ENCODE measurements around the gene CLDND2. TPM values are rescaled to one million over a fixed set of nuclear protein-coding genes. Genes with fewer than 3 reads are reported as not detected.

CLDND2 gene
- total and polyA plus RNA-seq, 4 donors, result 5.9 to 7.9 (median 7.6) TPM; not detected in 1

- peaks cover 21% of the 10 kb centered on the region for H3K4me1 ChIP-seq (ENCODE audit: control insufficient read depth, insufficient read depth, low read length)
- H3K27me3 ChIP-seq (ENCODE audit: control insufficient read depth, insufficient read depth, low read length), result peaks cover 8% of the 10 kb centered on the region
- H3K4me3 ChIP-seq (ENCODE audit: low read depth, low read length), result no peak overlapping the region
- no peaks in the 10 kb centered on the region for H3K9me3 ChIP-seq (ENCODE audit: control insufficient read depth, insufficient read depth, low read length)
- peaks cover 8% of the 10 kb centered on the region for H3K36me3 ChIP-seq (ENCODE audit: control insufficient read depth, insufficient read depth, low read length)
- WGBS (ENCODE audit: insufficient coverage), result 92% methylated on average over 10 of the region's 13 CpGs
- no peak for DNase-seq (ENCODE audit: low read depth in 4 of 6, low spot score in 6 of 6)
- no peak overlapping the region for H3K27ac ChIP-seq (ENCODE audit: low read depth, low read length)
Measured at GRCh38 chr19:51337141-51337860, 31.5 kb downstream of the CLDND2 start.

- H3K27me3 ChIP-seq (ENCODE audit: control insufficient read depth, insufficient read depth, low read length), result no peaks in the 10 kb centered on the region
- 77% methylated on average over 11 of the region's 13 CpGs for WGBS (ENCODE audit: insufficient coverage)
- no peak overlapping the region for H3K4me3 ChIP-seq (ENCODE audit: low read depth, low read length)
- H3K27ac ChIP-seq (ENCODE audit: low read depth, low read length), result no peak overlapping the region
- no peaks in the 10 kb centered on the region for H3K9me3 ChIP-seq (ENCODE audit: control insufficient read depth, insufficient read depth, low read length)
- H3K4me1 ChIP-seq (ENCODE audit: control insufficient read depth, insufficient read depth, low read length), result peaks cover 6% of the 10 kb centered on the region
- peak in 1 of 6 donors; percentile 18 for DNase-seq (ENCODE audit: low read depth in 4 of 6, low spot score in 6 of 6)
- peaks cover 17% of the 10 kb centered on the region for H3K36me3 ChIP-seq (ENCODE audit: control insufficient read depth, insufficient read depth, low read length)
Measured at GRCh38 chr19:51333836-51334460, 34.9 kb downstream of the CLDND2 start.

GRCh38 chr19:51331716-51332115 is 37.1 kb downstream of the CLDND2 start:
- no peak for DNase-seq (ENCODE audit: low read depth in 4 of 6, low spot score in 6 of 6)
- WGBS (ENCODE audit: insufficient coverage), result 95% methylated on average over 5 of the region's 6 CpGs
- H3K27me3 ChIP-seq (ENCODE audit: control insufficient read depth, insufficient read depth, low read length), result no peaks in the 10 kb centered on the region

GRCh38 chr19:51331193-51331592 is 37.6 kb downstream of the CLDND2 start:
- WGBS (ENCODE audit: insufficient coverage), result 62% methylated on average over 3 of the region's 3 CpGs
- Histone ChIP-seq H3K4me3 (ENCODE audit: low read depth, low read length) (no peak overlapping the region), H3K4me1 (ENCODE audit: control insufficient read depth, insufficient read depth, low read length) (peaks cover 13% of the 10 kb centered on the region), H3K27me3 (ENCODE audit: control insufficient read depth, insufficient read depth, low read length) (no peaks in the 10 kb centered on the region), H3K9me3 (ENCODE audit: control insufficient read depth, insufficient read depth, low read length) (no peaks in the 10 kb centered on the region), H3K36me3 (ENCODE audit: control insufficient read depth, insufficient read depth, low read length) (peaks cover 33% of the 10 kb centered on the region), H3K27ac (ENCODE audit: low read depth, low read length) (no peak overlapping the region)
- no peak for DNase-seq (ENCODE audit: low read depth in 4 of 6, low spot score in 6 of 6)

More at GRCh38 chr19:51331716-51332115, 37.1 kb downstream of the CLDND2 start:
- Histone ChIP-seq H3K4me3 (ENCODE audit: low read depth, low read length) (no peak overlapping the region), H3K27ac (ENCODE audit: low read depth, low read length) (no peak overlapping the region), H3K4me1 (ENCODE audit: control insufficient read depth, insufficient read depth, low read length) (peaks cover 13% of the 10 kb centered on the region), H3K9me3 (ENCODE audit: control insufficient read depth, insufficient read depth, low read length) (no peaks in the 10 kb centered on the region), H3K36me3 (ENCODE audit: control insufficient read depth, insufficient read depth, low read length) (peaks cover 28% of the 10 kb centered on the region)

- WGBS (ENCODE audit: insufficient coverage), result 98% methylated on average over 4 of the region's 4 CpGs
- H3K27me3 ChIP-seq (ENCODE audit: control insufficient read depth, insufficient read depth, low read length), result no peaks in the 10 kb centered on the region
- no peak overlapping the region for H3K4me3 ChIP-seq (ENCODE audit: low read depth, low read length)
- no peaks in the 10 kb centered on the region for H3K9me3 ChIP-seq (ENCODE audit: control insufficient read depth, insufficient read depth, low read length)
- peaks cover 13% of the 10 kb centered on the region for H3K4me1 ChIP-seq (ENCODE audit: control insufficient read depth, insufficient read depth, low read length)
- no peak overlapping the region for H3K27ac ChIP-seq (ENCODE audit: low read depth, low read length)
- H3K36me3 ChIP-seq (ENCODE audit: control insufficient read depth, insufficient read depth, low read length), result peaks cover 41% of the 10 kb centered on the region
- DNase-seq (ENCODE audit: low read depth in 4 of 6, low spot score in 6 of 6), result no peak
Measured at GRCh38 chr19:51330366-51330765, 38.4 kb downstream of the CLDND2 start.

GRCh38 chr19:51329411-51329810 is 39.4 kb downstream of the CLDND2 start:
- no peak for DNase-seq (ENCODE audit: low read depth in 4 of 6, low spot score in 6 of 6)
- Histone ChIP-seq H3K36me3 (ENCODE audit: control insufficient read depth, insufficient read depth, low read length) (peaks cover 46% of the 10 kb centered on the region), H3K9me3 (ENCODE audit: control insufficient read depth, insufficient read depth, low read length) (no peaks in the 10 kb centered on the region), H3K4me1 (ENCODE audit: control insufficient read depth, insufficient read depth, low read length) (peaks cover 13% of the 10 kb centered on the region), H3K27ac (ENCODE audit: low read depth, low read length) (no peak overlapping the region), H3K27me3 (ENCODE audit: control insufficient read depth, insufficient read depth, low read length) (no peaks in the 10 kb centered on the region), H3K4me3 (ENCODE audit: low read depth, low read length) (no peak overlapping the region)
- 90% methylated on average over 5 of the region's 5 CpGs for WGBS (ENCODE audit: insufficient coverage)

- H3K4me1 ChIP-seq (ENCODE audit: control insufficient read depth, insufficient read depth, low read length), result peaks cover 18% of the 10 kb centered on the region
- peaks cover 67% of the 10 kb centered on the region for H3K36me3 ChIP-seq (ENCODE audit: control insufficient read depth, insufficient read depth, low read length)
- 22% methylated on average over 75 of the region's 75 CpGs for WGBS (ENCODE audit: insufficient coverage)
- no peak overlapping the region for H3K4me3 ChIP-seq (ENCODE audit: low read depth, low read length)
- H3K27me3 ChIP-seq (ENCODE audit: control insufficient read depth, insufficient read depth, low read length), result no peaks in the 10 kb centered on the region
- peak in 2 of 6 donors; percentile 74 to 76 for DNase-seq (ENCODE audit: low read depth in 4 of 6, low spot score in 6 of 6)
- no peak overlapping the region for H3K27ac ChIP-seq (ENCODE audit: low read depth, low read length)
- H3K9me3 ChIP-seq (ENCODE audit: control insufficient read depth, insufficient read depth, low read length), result no peaks in the 10 kb centered on the region
Measured at GRCh38 chr19:51327066-51328001, 41.5 kb downstream of the CLDND2 start.

- H3K27me3 ChIP-seq (ENCODE audit: control insufficient read depth, insufficient read depth, low read length), result no peaks in the 10 kb centered on the region
- peaks cover 18% of the 10 kb centered on the region for H3K4me1 ChIP-seq (ENCODE audit: control insufficient read depth, insufficient read depth, low read length)
- 34% methylated on average over 25 of the region's 36 CpGs for WGBS (ENCODE audit: insufficient coverage)
- DNase-seq (ENCODE audit: low read depth in 4 of 6, low spot score in 6 of 6), result no peak
- peaks cover 74% of the 10 kb centered on the region for H3K36me3 ChIP-seq (ENCODE audit: control insufficient read depth, insufficient read depth, low read length)
- no peak overlapping the region for H3K4me3 ChIP-seq (ENCODE audit: low read depth, low read length)
- H3K9me3 ChIP-seq (ENCODE audit: control insufficient read depth, insufficient read depth, low read length), result no peaks in the 10 kb centered on the region
- no peak overlapping the region for H3K27ac ChIP-seq (ENCODE audit: low read depth, low read length)
Measured at GRCh38 chr19:51326216-51327065, 42.4 kb downstream of the CLDND2 start.
